Erythroblast (primary cell): ENCODE measurements around the gene PWWP2A.

Source experiments
- GATA1 ChIP-seq: IDR thresholded peaks from 2 replicates; pipeline ENCODE4 v1.6.1; 2011; ENCODE audit warnings: low read depth, mild to moderate bottlenecking, control low read depth, low read length, moderate library complexity
- POLR2A ChIP-seq: IDR thresholded peaks from 2 replicates; pipeline ENCODE4 v1.6.1; 2011; ENCODE audit warnings: mild to moderate bottlenecking, low read length

GRCh38 chr5:160150381-160150780 is 31.1 kb upstream of the PWWP2A start:
- TF ChIP-seq POLR2A (no peak), GATA1 (no peak)
